Breast epithelium (tissue), 4 donors: ENCODE measurements around the gene BCL7C. TPM values are rescaled to one million over a fixed set of nuclear protein-coding genes. Genes with fewer than 3 reads are reported as not detected.

Source experiments
- DNase-seq, 2 donors: peaks; one replicate each; pipeline ENCODE4 v3.0.0-alpha.2; 2019; ENCODE audit warnings: low spot score in 2 of 2
- H3K27ac ChIP-seq, 2 donors: fragments of 200-600 bp; sonication (generic) in 1 of 2; one replicate each; pipeline ENCODE4 v1.5.1; 2016 to 2019; ENCODE audit warnings: mild to moderate bottlenecking in 1 of 2
- H3K27me3 ChIP-seq, 2 donors: fragments of 200-600 bp; sonication (generic) in 1 of 2; one replicate each; pipeline versions ENCODE4 v1.5.1 to v1.6.0; 2017 to 2019; ENCODE audit warnings: control low read depth in 1 of 2, mild to moderate bottlenecking in 1 of 2
- H3K36me3 ChIP-seq: fragments of 200-600 bp; one replicate; pipeline ENCODE4 v1.5.1; 2019
- H3K4me1 ChIP-seq, 2 donors: fragments of 200-600 bp; sonication (generic); one replicate each; pipeline ENCODE4 v1.5.1; 2016 to 2019; ENCODE audit warnings: control low read depth in 1 of 2
- H3K4me3 ChIP-seq, 3 donors: fragments of 200-600 bp; sonication (generic); 1 replicate in 2 of 3; 2 replicates in 1 of 3; pipeline ENCODE4 v1.5.1; 2016 to 2019; ENCODE audit warnings: mild to moderate bottlenecking in 3 of 3, moderate library complexity in 2 of 3
- H3K9me3 ChIP-seq, 2 donors: fragments of 200-600 bp; sonication (generic) in 1 of 2; one replicate each; pipeline ENCODE4 v1.5.1; 2016 to 2019; ENCODE audit warnings: control low read depth in 1 of 2
- CTCF ChIP-seq, 3 donors: fragments of 450-650 bp; IDR thresholded peaks; one replicate each; pipeline ENCODE4 v1.5.1; 2016 to 2017; ENCODE audit warnings: antibody characterized with exemption in 3 of 3, mild to moderate bottlenecking in 3 of 3, moderate library complexity in 3 of 3
- POLR2A ChIP-seq: fragments of 450-650 bp; IDR thresholded peaks from one replicate; pipeline ENCODE4 v1.6.1; 2016; ENCODE audit warnings: antibody characterized with exemption, mild to moderate bottlenecking, moderate library complexity
- POLR2AphosphoS5 ChIP-seq, 3 donors: sonication (generic); formaldehyde crosslinking; IDR thresholded peaks; one replicate each; pipeline ENCODE4 v1.6.1; 2017; ENCODE audit warnings: antibody characterized with exemption in 3 of 3
- intact Hi-C: fragments of 100-400 bp; cut with DNase I; formaldehyde crosslinking; loops from one replicate; pipeline ENCODE4 v1.15.1; 2023; ENCODE audit warnings: low total_unique reads
- total RNA-seq, 3 donors: library from RNA; depleted of rRNA; stranded (reverse); fragments of >200 nt; gene quantifications; one replicate each; pipeline ENCODE4 v1.1.0, GENCODE V29; 2016

BCL7C gene
- total RNA-seq, 3 donors from 2014 or later, result 29.4 to 47.2 (median 36.2) TPM

- H3K36me3 ChIP-seq, result no peaks in the 10 kb centered on the region
- H3K27me3 ChIP-seq, result no peaks in the 10 kb centered on the region
- no peak overlapping the region for H3K4me3 ChIP-seq
- no peak for DNase-seq
- no peaks in the 10 kb centered on the region for H3K4me1 ChIP-seq
- TF ChIP-seq CTCF (IDR thresholded peaks at IDR 0.05), result no peak
- no peak for TF ChIP-seq POLR2A
- intact Hi-C loops, result no loop called here
- no peaks in the 10 kb centered on the region for H3K9me3 ChIP-seq
- no peak overlapping the region for H3K27ac ChIP-seq
Measured at GRCh38 chr16:30858829-30859423, 35.0 kb downstream of the BCL7C start.

GRCh38 chr16:30858111-30858495 is 35.8 kb downstream of the BCL7C start:
- no peaks in the 10 kb centered on the region for H3K4me1 ChIP-seq
- intact Hi-C loops, result no loop called here
- no peak overlapping the region for H3K27ac ChIP-seq
- DNase-seq, result no peak
- no peaks in the 10 kb centered on the region for H3K36me3 ChIP-seq
- TF ChIP-seq CTCF (IDR thresholded peaks at IDR 0.05) (no peak), POLR2AphosphoS5 (IDR thresholded peaks at IDR 0.05) (no peak), POLR2A (no peak)
- no peak overlapping the region for H3K4me3 ChIP-seq
- no peaks in the 10 kb centered on the region for H3K9me3 ChIP-seq
- no peaks in the 10 kb centered on the region for H3K27me3 ChIP-seq

GRCh38 chr16:30853758-30854157 is 40.1 kb downstream of the BCL7C start:
- Histone ChIP-seq H3K4me1 (no peaks in the 10 kb centered on the region), H3K27me3 (no peaks in the 10 kb centered on the region), H3K36me3 (no peaks in the 10 kb centered on the region), H3K4me3 (no peak overlapping the region), H3K27ac (no peak overlapping the region), H3K9me3 (no peaks in the 10 kb centered on the region)
- no peak for TF ChIP-seq POLR2AphosphoS5 (IDR thresholded peaks at IDR 0.05)
- no peak for TF ChIP-seq POLR2A
- TF ChIP-seq CTCF (IDR thresholded peaks at IDR 0.05), result no peak
- no peak for DNase-seq
- intact Hi-C loops, result no loop called here

GRCh38 chr16:30850246-30850645 is 43.6 kb downstream of the BCL7C start:
- Histone ChIP-seq H3K36me3 (no peaks in the 10 kb centered on the region), H3K9me3 (no peaks in the 10 kb centered on the region), H3K4me1 (no peaks in the 10 kb centered on the region), H3K4me3 (no peak overlapping the region), H3K27ac (no peak overlapping the region), H3K27me3 (no peaks in the 10 kb centered on the region)
- intact Hi-C loops, result no loop called here
- TF ChIP-seq POLR2A (no peak), CTCF (IDR thresholded peaks at IDR 0.05) (no peak), POLR2AphosphoS5 (IDR thresholded peaks at IDR 0.05) (no peak)
- DNase-seq, result no peak

GRCh38 chr16:30846649-30847402 is 47.1 kb downstream of the BCL7C start:
- no peak overlapping the region for H3K4me3 ChIP-seq
- no peaks in the 10 kb centered on the region for H3K9me3 ChIP-seq
- TF ChIP-seq POLR2A (no peak), CTCF (IDR thresholded peaks at IDR 0.05) (no peak), POLR2AphosphoS5 (IDR thresholded peaks at IDR 0.05) (no peak)
- H3K4me1 ChIP-seq, result no peaks in the 10 kb centered on the region
- no peaks in the 10 kb centered on the region for H3K36me3 ChIP-seq
- intact Hi-C loops, result loop anchor here (10.0 kb wide), 1 partner anchor 58 kb away; no protein-coding TSS in a partner anchor
- no peak for DNase-seq
- no peak overlapping the region for H3K27ac ChIP-seq
- H3K27me3 ChIP-seq, result no peaks in the 10 kb centered on the region
